LNCaP clone FGC (cell line): ENCODE results near the gene TIMM17B.

Experiments used
- DNase-seq: peaks from one replicate; pipeline ENCODE4 v3.0.0-alpha.2; 2011; ENCODE audit warnings: low read depth
- H3K4me3 ChIP-seq: 2 replicates; pipeline ENCODE4 v1.5.1; 2011; ENCODE audit warnings: mild to moderate bottlenecking, low read depth, low read length, control low read depth
- TF ChIP-seq, protein P1 (sequence below): IDR thresholded peaks from 2 replicates; pipeline ENCODE4 v1.5.1; 2012; ENCODE audit warnings: mild to moderate bottlenecking; ENCODE audit not compliant: control insufficient read depth, insufficient read depth; ENCODE audit errors: extremely low read depth

The TIMM17B gene

DNA sequence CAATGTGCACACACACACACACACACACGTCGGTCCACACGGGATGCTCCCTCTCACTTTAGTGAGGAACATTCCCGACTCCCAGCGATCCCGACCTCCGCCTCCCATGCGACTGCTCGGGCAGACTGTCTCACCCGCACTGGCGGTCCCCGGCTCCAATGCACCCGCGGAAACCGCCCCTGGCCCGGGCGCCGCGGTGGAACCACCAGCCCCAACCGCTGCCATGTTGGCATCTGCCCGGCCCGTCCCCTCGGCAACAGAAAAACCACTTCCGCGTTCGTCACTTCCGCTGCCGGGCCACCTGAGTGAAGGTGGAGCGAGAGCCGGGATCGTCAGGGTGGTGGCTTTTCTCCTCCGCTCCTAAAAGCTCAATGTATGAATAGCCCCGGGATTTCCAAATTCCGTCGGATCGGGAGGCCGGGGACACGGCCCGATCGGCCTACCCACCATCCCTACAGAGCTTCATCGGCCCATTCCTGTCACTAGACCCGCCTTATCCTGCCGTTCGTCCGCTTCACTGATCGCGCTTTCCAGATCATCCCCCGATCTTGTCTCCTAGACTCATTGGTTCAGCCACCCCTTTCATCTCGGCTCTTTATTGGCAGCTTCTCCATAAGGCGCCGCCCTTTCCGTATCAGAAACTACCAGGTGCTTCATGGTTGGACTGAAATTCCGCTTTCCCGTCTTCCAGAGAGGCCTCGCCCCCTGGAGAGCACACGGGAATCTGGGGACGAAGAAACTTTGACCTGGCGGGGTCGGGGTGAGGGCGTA is 14.0 kb upstream of the TIMM17B start, which contains the start of gene SLC35A2:
Gene SLC35A2 (minus strand): TSS at position 235 of the 771 bp plus-strand sequence. CDS start 10 bp downstream, at position 225.
- H3K4me3 ChIP-seq: peak within 1 kb of the TSS; percentile 89
- TF ChIP-seq, protein P1, sequence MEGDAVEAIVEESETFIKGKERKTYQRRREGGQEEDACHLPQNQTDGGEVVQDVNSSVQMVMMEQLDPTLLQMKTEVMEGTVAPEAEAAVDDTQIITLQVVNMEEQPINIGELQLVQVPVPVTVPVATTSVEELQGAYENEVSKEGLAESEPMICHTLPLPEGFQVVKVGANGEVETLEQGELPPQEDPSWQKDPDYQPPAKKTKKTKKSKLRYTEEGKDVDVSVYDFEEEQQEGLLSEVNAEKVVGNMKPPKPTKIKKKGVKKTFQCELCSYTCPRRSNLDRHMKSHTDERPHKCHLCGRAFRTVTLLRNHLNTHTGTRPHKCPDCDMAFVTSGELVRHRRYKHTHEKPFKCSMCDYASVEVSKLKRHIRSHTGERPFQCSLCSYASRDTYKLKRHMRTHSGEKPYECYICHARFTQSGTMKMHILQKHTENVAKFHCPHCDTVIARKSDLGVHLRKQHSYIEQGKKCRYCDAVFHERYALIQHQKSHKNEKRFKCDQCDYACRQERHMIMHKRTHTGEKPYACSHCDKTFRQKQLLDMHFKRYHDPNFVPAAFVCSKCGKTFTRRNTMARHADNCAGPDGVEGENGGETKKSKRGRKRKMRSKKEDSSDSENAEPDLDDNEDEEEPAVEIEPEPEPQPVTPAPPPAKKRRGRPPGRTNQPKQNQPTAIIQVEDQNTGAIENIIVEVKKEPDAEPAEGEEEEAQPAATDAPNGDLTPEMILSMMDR: no peak
- peak; percentile 72 for DNase-seq

DNA sequence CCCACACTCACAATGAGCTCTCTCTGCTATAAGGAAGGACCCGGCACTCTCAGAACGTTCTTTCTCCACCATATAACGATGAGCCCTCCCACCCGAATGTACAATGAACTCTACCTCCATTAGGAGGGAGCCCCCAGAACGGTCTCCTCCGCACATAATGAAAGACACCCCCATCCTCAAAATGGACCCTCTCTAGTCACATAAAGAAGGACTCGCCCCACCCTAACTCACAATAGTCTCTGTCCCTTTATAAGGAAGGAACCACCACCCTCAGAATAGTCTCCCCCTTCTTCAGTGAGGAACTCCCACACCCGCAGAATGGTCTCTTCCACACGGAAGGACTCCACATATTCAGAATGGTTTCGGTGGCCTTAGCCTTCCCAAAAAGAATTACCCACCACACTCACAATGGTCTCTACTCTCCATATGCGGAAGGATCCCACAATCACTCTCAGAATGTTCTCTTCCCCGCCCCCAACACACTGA is 13.4 kb upstream of the TIMM17B start:
- DNase-seq: no peak
- TF ChIP-seq, protein P1: no peak
- peak overlapping the region; percentile 89 for H3K4me3 ChIP-seq

DNA sequence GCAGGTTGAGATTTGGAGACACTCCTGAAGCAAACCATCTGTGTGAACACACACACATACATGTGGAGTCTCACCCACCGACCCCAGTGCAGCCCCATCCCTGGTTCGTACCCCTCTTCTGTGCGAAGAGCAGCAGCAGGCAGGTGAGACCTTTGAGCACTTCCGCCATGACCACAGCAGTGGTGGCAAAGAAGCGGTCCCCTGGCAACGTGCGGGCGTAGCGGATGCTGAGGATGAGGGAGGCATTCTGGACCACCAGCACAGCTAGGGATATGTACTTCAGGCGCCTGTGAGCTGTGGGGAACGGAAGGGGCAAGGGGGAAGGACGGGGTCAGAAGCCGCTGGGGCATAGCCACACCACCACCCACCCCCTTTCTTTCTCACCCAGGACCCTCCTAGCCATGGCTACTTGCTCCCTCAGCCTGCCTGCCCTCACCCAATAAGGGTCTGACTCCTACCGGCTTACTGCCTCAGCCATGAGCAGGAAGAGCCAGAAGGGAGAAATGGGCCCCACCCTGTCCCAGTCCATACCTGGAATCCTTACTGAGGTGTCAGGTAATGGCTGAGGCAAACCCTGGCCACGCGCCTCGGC is 12.2 kb upstream of the TIMM17B start:
- DNase-seq: no peak
- TF ChIP-seq, protein P1: no peak
- H3K4me3 ChIP-seq: peak overlapping the region; percentile 89

DNA sequence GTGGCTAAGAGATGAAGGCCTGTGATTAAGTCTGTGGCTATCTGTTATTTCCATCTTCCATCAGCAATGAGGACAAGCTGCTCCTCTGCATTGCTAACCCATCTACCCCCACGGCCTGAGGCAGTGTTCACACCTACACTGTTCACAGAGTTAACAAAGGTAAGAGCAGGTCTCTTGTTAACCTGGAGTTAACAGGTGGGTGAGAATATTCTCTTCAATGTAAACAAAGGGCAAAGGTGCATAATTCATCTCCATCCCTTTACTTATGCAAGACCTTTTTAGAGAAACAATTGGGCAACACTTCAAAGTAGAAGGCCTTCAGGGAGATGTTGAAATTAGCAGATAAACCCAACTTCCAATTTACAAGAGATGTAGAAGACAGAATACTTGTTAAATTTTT is 11.0 kb upstream of the TIMM17B start:
- TF ChIP-seq, protein P1: no peak
- H3K4me3 ChIP-seq: no peak overlapping the region
- DNase-seq: no peak

DNA sequence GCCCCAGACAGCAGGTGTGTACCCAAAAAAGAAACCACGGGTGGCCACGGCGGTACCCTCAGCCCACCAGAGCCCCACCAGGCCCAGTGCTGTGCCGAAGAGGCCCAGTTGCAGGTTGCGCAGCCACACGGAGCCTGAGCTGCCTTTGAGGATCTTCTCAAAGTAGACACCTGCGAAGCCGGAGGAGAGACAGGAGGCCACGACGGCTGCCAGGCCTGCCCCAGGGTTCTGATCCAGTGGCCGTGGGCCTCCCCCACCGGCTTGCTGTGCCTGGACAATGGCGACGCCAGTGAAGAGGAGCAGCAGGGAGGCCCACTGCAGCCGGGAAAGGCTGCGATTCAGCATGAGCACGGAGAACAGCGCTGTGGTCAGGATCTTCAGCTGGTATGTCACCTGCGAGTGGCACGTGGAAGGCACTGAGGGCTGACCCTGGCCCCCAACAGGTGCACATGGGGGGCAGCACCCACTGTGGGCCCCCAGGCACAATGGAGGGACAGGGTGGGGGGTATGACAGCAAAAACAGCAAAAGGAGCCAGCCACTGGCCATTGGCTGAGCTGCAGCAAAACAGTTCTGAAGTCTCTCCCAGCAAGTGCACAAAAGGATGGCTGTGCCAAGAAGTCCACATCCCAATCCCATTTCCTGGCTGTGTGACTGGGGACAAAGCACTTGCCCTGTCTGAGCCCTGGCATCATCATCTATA is 7.7 kb upstream of the TIMM17B start:
- TF ChIP-seq, protein P1: no peak
- no peak overlapping the region for H3K4me3 ChIP-seq
- DNase-seq: no peak

DNA sequence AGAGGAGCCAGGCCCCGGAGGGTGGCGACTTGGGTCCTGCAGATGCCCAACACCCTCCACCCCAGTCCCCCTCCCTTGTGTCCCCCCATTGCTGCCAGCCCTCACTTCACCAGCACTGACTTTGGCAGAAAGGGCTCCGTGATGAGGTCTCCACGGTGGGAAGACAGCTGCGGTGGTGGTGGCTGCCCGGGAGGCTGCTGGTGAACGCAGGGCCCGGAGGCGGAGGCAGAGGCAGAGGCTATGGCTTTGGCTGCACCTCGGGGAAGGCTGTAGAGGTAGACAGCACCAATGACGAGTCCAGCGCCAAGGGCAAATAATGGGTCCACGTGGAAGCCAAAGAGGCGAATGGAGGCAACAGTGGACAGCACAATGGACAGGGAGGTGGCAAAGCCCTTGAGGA is 7.1 kb upstream of the TIMM17B start:
- TF ChIP-seq, protein P1: no peak
- no peak for DNase-seq
- H3K4me3 ChIP-seq: no peak overlapping the region
